BLaER1 treated with 17β-estradiol and CSF1 and Interleukin-3, amounts not matched to agents 10 nM and 100 nM (cell line): ENCODE data around the gene UROS.

Source experiments
- H3K27ac ChIP-seq, 11 experiments: shearing (Covaris generic); formaldehyde crosslinking; 2 replicates each; pipeline ENCODE4 v1.8.1; 2022
- H3K27me3 ChIP-seq, 11 experiments: shearing (Covaris generic); formaldehyde crosslinking; 2 replicates each; pipeline ENCODE4 v1.8.1; 2022
- H3K36me3 ChIP-seq, 11 experiments: shearing (Covaris generic); formaldehyde crosslinking; 2 replicates each; pipeline ENCODE4 v1.8.1; 2022
- H3K4me1 ChIP-seq, 10 experiments: shearing (Covaris generic); formaldehyde crosslinking; 2 replicates each; pipeline ENCODE4 v1.8.1; 2022
- H3K4me2 ChIP-seq, 11 experiments: shearing (Covaris generic); formaldehyde crosslinking; 2 replicates each; pipeline ENCODE4 v1.8.1; 2022
- H3K4me3 ChIP-seq, 10 experiments: shearing (Covaris generic); formaldehyde crosslinking; 2 replicates each; pipeline ENCODE4 v1.8.1; 2022
- H3K9ac ChIP-seq, 11 experiments: shearing (Covaris generic); formaldehyde crosslinking; 2 replicates each; pipeline ENCODE4 v1.8.1; 2022
- H3K9me3 ChIP-seq, 11 experiments: shearing (Covaris generic); formaldehyde crosslinking; replicated peaks in 1 of 11; 2 replicates each; pipeline ENCODE4 v1.8.1; 2022
- H4K20me1 ChIP-seq, 11 experiments: shearing (Covaris generic); formaldehyde crosslinking; 2 replicates each; pipeline ENCODE4 v1.8.1; 2022
- Cebpa-rat ChIP-seq, 11 experiments: shearing (Covaris generic); IDR thresholded peaks; 2 replicates each; pipeline ENCODE4 v1.8.1; 2022

Gene UROS

GRCh38 chr10:125840955-125841354 lies 17.9 kb upstream of the UROS start:
- H3K36me3 ChIP-seq: peaks cover 71 to 94% (median 85%) of the 10 kb centered on the region in 11 experiments
- H3K9ac ChIP-seq: no peak overlapping the region
- H3K27me3 ChIP-seq: no peaks in the 10 kb centered on the region
- peaks cover 0 to 62% (median 30%) of the 10 kb centered on the region in 11 experiments; a peak in 13 of 22 replicates for H4K20me1 ChIP-seq
- H3K4me1 ChIP-seq: peaks cover 0 to 17% (median 3%) of the 10 kb centered on the region in 10 experiments; a peak in 8 of 20 replicates
- no peak overlapping the region for H3K4me2 ChIP-seq
- no peaks in the 10 kb centered on the region for H3K9me3 ChIP-seq
- TF ChIP-seq Cebpa-rat (IDR thresholded peaks at IDR 0.05): no peak
- H3K27ac ChIP-seq: no peak overlapping the region
- no peak overlapping the region for H3K4me3 ChIP-seq

- no peak for TF ChIP-seq Cebpa-rat (IDR thresholded peaks at IDR 0.05)
- Histone ChIP-seq H3K4me1 (peaks cover 0 to 17% (median 3%) of the 10 kb centered on the region in 10 experiments; a peak in 8 of 20 replicates), H3K27ac (no peak overlapping the region), H3K9ac (no peak overlapping the region), H3K36me3 (peaks cover 76 to 94% (median 87%) of the 10 kb centered on the region in 11 experiments), H3K27me3 (no peaks in the 10 kb centered on the region), H3K4me3 (no peak overlapping the region), H4K20me1 (peaks cover 0 to 67% (median 30%) of the 10 kb centered on the region in 11 experiments; a peak in 13 of 22 replicates), H3K4me2 (no peak overlapping the region), H3K9me3 (no peaks in the 10 kb centered on the region)
These were observed 17.3 kb upstream of the UROS start for GRCh38 chr10:125840406-125840805.

- H3K36me3 ChIP-seq: peaks cover 83 to 100% (median 92%) of the 10 kb centered on the region in 11 experiments
- peaks cover 0 to 5% (median 0%) of the 10 kb centered on the region in 10 experiments; a peak in 4 of 20 replicates for H3K4me1 ChIP-seq
- H3K4me3 ChIP-seq: no peak overlapping the region
- no peaks in the 10 kb centered on the region for H3K27me3 ChIP-seq
- H4K20me1 ChIP-seq: peaks cover 0 to 60% (median 36%) of the 10 kb centered on the region in 11 experiments; a peak in 16 of 22 replicates
- H3K9ac ChIP-seq: no peak overlapping the region
- H3K4me2 ChIP-seq: no peak overlapping the region
- no peak overlapping the region for H3K27ac ChIP-seq
- TF ChIP-seq Cebpa-rat (IDR thresholded peaks at IDR 0.05): no peak
- H3K9me3 ChIP-seq: no peaks in the 10 kb centered on the region
These were observed 15.9 kb upstream of the UROS start for GRCh38 chr10:125838802-125839575.

- Histone ChIP-seq H3K4me2 (no peak overlapping the region), H3K9me3 (no peaks in the 10 kb centered on the region), H3K4me3 (no peak overlapping the region), H3K27me3 (no peaks in the 10 kb centered on the region), H3K4me1 (no peaks in the 10 kb centered on the region), H3K36me3 (peaks cover 97 to 100% (median 98%) of the 10 kb centered on the region in 11 experiments), H3K9ac (no peak overlapping the region), H4K20me1 (peaks cover 0 to 77% (median 38%) of the 10 kb centered on the region in 11 experiments; a peak in 18 of 22 replicates), H3K27ac (no peak overlapping the region)
- TF ChIP-seq Cebpa-rat (IDR thresholded peaks at IDR 0.05): no peak
These were observed 13.7 kb upstream of the UROS start for GRCh38 chr10:125836746-125837145.

DNA sequence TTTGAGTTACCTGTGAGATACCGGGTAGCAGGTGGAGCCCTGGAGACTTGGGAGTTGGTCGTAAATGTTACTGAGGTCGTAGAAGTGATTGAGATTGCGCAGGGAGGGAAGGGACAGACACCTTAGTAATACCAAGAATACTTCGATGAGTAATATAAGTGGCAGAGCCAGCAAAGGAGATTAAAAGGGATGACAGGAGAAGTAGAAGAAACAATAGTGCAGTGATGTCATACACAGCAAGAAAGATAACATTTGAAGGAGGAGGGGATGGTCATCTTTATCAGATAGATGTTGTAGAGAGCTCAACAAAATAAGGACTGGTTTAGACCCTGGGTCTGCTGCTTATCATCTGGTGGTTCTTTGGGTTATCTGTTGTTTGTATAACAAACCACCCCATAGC lies 5.3 kb upstream of the UROS start:
- Histone ChIP-seq H3K4me3 (no peak overlapping the region), H4K20me1 (peaks cover 9 to 95% (median 70%) of the 10 kb centered on the region in 11 experiments; a peak in 18 of 22 replicates), H3K4me1 (peaks cover 19 to 29% (median 23%) of the 10 kb centered on the region in 10 experiments), H3K27ac (no peak overlapping the region), H3K4me2 (no peak overlapping the region), H3K27me3 (no peaks in the 10 kb centered on the region), H3K9me3 (no peaks in the 10 kb centered on the region), H3K9ac (no peak overlapping the region), H3K36me3 (peaks cover 70 to 88% (median 83%) of the 10 kb centered on the region in 11 experiments)
- no peak for TF ChIP-seq Cebpa-rat (IDR thresholded peaks at IDR 0.05)

DNA sequence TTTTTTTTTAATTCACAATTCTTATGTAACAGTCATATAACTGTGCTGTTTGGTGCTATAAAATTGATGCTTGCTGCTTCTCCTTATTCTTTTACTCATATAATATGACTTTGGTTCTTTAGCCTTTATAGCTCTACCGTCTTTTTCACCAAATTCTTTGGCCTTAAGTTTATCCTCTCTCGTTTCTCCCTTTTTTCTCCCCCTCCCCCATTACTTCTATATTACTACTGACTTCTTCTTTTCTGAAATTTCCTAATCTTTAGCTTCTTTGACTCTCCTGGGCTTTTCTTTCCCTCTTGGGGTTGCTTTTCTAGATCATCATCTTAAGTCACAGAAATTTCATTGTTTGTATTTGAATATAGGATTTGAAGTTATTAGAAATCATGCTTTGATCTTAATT lies 4.1 kb upstream of the UROS start:
- Histone ChIP-seq H3K4me2 (no peak overlapping the region), H3K36me3 (peaks cover 59 to 76% (median 71%) of the 10 kb centered on the region in 11 experiments), H3K9me3 (no peaks in the 10 kb centered on the region), H3K4me1 (peaks cover 22 to 33% (median 28%) of the 10 kb centered on the region in 10 experiments), H3K27ac (no peak overlapping the region), H3K9ac (no peak overlapping the region), H4K20me1 (peaks cover 9 to 83% (median 68%) of the 10 kb centered on the region in 11 experiments; a peak in 18 of 22 replicates), H3K27me3 (no peaks in the 10 kb centered on the region), H3K4me3 (no peak overlapping the region)
- no peak for TF ChIP-seq Cebpa-rat (IDR thresholded peaks at IDR 0.05)

- H3K27me3 ChIP-seq: no peaks in the 10 kb centered on the region
- H3K4me2 ChIP-seq: peak overlapping the region; percentile 81 to 98 (median 89)
- peak overlapping the region; percentile 76 to 98 (median 89) for H3K4me3 ChIP-seq
- H3K36me3 ChIP-seq: peaks cover 35 to 52% (median 48%) of the 10 kb centered on the region in 11 experiments
- peaks cover 35 to 54% (median 42%) of the 10 kb centered on the region in 10 experiments for H3K4me1 ChIP-seq
- H3K27ac ChIP-seq: peak overlapping the region in 4 of 11 experiments; percentile 97 to 99 (median 99); a peak in 2 of 22 replicates
- no peak for TF ChIP-seq Cebpa-rat (IDR thresholded peaks at IDR 0.05)
- H3K9ac ChIP-seq: peak overlapping the region; percentile 92 to 99 (median 96)
- no peaks in the 10 kb centered on the region for H3K9me3 ChIP-seq
- peaks cover 9 to 61% (median 55%) of the 10 kb centered on the region in 11 experiments; a peak in 18 of 22 replicates for H4K20me1 ChIP-seq
These were observed 1.7 kb upstream of the UROS start for GRCh38 chr10:125824736-125825135.

DNA sequence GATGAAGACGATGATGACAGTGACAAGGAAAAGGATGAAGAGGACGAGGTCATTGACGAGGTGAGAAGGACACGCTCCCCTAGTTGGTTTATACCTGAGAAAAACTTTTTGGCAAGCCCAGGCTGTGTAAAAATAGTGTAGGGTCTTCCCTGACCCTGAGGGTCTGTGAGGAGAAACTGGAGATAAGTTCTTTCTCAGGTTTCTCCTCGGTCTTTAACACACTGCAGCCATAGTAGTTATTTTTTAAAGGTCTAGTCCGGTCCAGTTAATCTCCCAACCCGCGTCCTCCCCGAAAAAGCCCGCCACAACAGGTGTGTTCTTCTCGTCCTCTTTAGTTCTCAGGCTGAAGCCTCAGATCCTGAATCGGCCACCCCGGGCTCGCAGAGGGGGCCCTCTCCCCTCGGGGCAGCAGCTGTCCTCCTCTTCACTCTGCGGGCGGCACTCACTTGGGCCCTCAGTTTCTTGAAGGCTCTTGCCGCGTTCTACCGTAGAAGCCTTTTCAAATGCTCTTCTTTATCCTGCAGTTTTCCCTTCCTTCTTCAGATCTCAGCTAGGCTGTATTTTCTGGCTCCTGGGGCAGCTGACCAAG lies 699 bp upstream of the UROS start:
- no peak for TF ChIP-seq Cebpa-rat (IDR thresholded peaks at IDR 0.05)

GRCh38 chr10:125820701-125821100 lies 2.4 kb downstream of the UROS start:
- peak overlapping the region in 3 of 11 experiments; percentile 72 to 89 (median 88); a peak in 4 of 22 replicates for H3K4me2 ChIP-seq
- H4K20me1 ChIP-seq: peaks cover under 1 to 24% (median 19%) of the 10 kb centered on the region in 11 experiments; a peak in 16 of 22 replicates
- H3K36me3 ChIP-seq: peaks cover 9 to 20% (median 16%) of the 10 kb centered on the region in 11 experiments; a peak in 20 of 22 replicates
- TF ChIP-seq Cebpa-rat (IDR thresholded peaks at IDR 0.05): no peak
- H3K9ac ChIP-seq: peak overlapping the region in 1 of 11 experiments; percentile 30; a peak in 1 of 22 replicates
- H3K27me3 ChIP-seq: no peaks in the 10 kb centered on the region
- peaks cover 29 to 42% (median 33%) of the 10 kb centered on the region in 10 experiments for H3K4me1 ChIP-seq
- H3K4me3 ChIP-seq: no peak overlapping the region
- H3K27ac ChIP-seq: no peak overlapping the region
- H3K9me3 ChIP-seq: no peaks in the 10 kb centered on the region

More for the DNA sequence above, 699 bp upstream of the UROS start:
- H3K4me3 ChIP-seq: peak overlapping the region; percentile 76 to 98 (median 89)
- no peaks in the 10 kb centered on the region for H3K27me3 ChIP-seq
- H3K36me3 ChIP-seq: peaks cover 26 to 43% (median 38%) of the 10 kb centered on the region in 11 experiments
- H3K4me2 ChIP-seq: peak overlapping the region; percentile 81 to 98 (median 89)
- H4K20me1 ChIP-seq: peaks cover 9 to 51% (median 47%) of the 10 kb centered on the region in 11 experiments; a peak in 17 of 22 replicates
- peak overlapping the region; percentile 95 to 100 (median 98) for H3K27ac ChIP-seq
- no peaks in the 10 kb centered on the region for H3K9me3 ChIP-seq
- peaks cover 35 to 54% (median 42%) of the 10 kb centered on the region in 10 experiments for H3K4me1 ChIP-seq
- H3K9ac ChIP-seq: peak overlapping the region; percentile 92 to 99 (median 96)
